ENCODE measurements around the gene CERS3. TPM values are rescaled to one million over a fixed set of nuclear protein-coding genes. Genes with fewer than 3 reads are reported as not detected.

Gene CERS3
- total RNA-seq, 1 donor from 2014 or later: 0.52 TPM

- Histone ChIP-seq H3K4me1 (ENCODE audit: control insufficient read depth in 3 of 3, insufficient read depth in 3 of 3, low read length in 3 of 3) (peaks cover 19 to 31% (median 28%) of the 10 kb centered on the region in 3 donors), H3K36me3 (ENCODE audit: control insufficient read depth in 3 of 3, insufficient read depth in 3 of 3, low read length in 3 of 3) (no peaks in the 10 kb centered on the region), H3K9ac (ENCODE audit: low read depth in 1 of 3, low read length in 3 of 3) (peak overlapping the region in 1 of 3 donors; percentile 41), H3K27ac (ENCODE audit: low read depth, low read length) (no peak overlapping the region), H3K9me3 (ENCODE audit: control insufficient read depth in 3 of 3, low read length in 3 of 3) (no peaks in the 10 kb centered on the region), H3K27me3 (ENCODE audit: control insufficient read depth in 3 of 3, insufficient read depth in 3 of 3, low read length in 3 of 3) (no peaks in the 10 kb centered on the region), H3K4me3 (ENCODE audit: low read length in 3 of 3) (peak overlapping the region in 1 of 3 donors; percentile 18)
These were observed 99.5 kb downstream of the CERS3 start for GRCh38 chr15:100429116-100429728.

DNA sequence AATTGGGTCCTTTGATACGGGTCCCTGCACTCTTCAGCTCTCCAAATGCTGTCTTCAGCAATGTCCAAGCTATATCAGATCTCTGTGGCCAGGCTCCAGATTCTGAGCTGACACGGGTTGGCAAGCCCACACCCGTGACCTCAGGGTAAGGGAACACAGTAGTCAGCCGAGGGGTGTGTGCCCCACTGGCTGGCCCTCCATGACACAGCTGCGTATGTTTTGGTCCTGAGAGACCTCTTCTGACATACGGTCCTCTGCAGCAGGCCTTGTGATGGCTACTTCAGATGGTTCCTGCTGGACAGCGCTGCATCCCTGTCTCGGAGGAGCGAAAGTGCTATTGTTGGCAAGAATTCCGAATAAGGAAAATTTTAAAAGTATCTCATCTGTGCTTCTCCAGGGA, 101.8 kb downstream of the CERS3 start:
- Histone ChIP-seq H3K4me3 (ENCODE audit: low read length in 3 of 3) (peak overlapping the region in 2 of 3 donors; percentile 14 to 32), H3K9me3 (ENCODE audit: control insufficient read depth in 3 of 3, low read length in 3 of 3) (no peaks in the 10 kb centered on the region), H3K9ac (ENCODE audit: low read depth in 1 of 3, low read length in 3 of 3) (no peak overlapping the region), H3K27ac (ENCODE audit: low read depth, low read length) (peak overlapping the region; percentile 20), H3K4me1 (ENCODE audit: control insufficient read depth in 3 of 3, insufficient read depth in 3 of 3, low read length in 3 of 3) (peaks cover 18 to 31% (median 19%) of the 10 kb centered on the region in 3 donors), H3K36me3 (ENCODE audit: control insufficient read depth in 3 of 3, insufficient read depth in 3 of 3, low read length in 3 of 3) (no peaks in the 10 kb centered on the region), H3K27me3 (ENCODE audit: control insufficient read depth in 3 of 3, insufficient read depth in 3 of 3, low read length in 3 of 3) (no peaks in the 10 kb centered on the region)

DNA sequence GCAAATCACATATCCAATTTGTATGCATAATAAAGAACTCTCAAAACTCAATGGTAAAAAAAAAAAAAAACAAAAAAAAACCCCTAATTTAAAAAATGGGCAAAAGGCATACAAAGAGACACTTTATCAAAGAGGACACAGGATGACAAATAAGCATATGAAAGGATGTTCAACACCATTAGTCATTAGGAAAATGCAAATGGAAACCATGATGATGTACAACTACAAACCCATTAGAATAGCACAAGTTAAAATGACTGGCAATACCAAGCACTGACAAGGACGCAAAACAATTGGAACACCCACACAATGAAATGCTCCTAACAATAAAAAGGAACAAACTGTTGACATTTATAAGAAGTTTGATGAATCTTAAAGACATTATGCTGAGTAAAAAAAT, 123.6 kb downstream of the CERS3 start:
- Histone ChIP-seq H3K4me1 (ENCODE audit: control insufficient read depth in 3 of 3, insufficient read depth in 3 of 3, low read length in 3 of 3) (no peaks in the 10 kb centered on the region), H3K4me3 (ENCODE audit: low read length in 3 of 3) (no peak overlapping the region), H3K36me3 (ENCODE audit: control insufficient read depth in 3 of 3, insufficient read depth in 3 of 3, low read length in 3 of 3) (no peaks in the 10 kb centered on the region), H3K9ac (ENCODE audit: low read depth in 1 of 3, low read length in 3 of 3) (no peak overlapping the region), H3K9me3 (ENCODE audit: control insufficient read depth in 3 of 3, low read length in 3 of 3) (no peaks in the 10 kb centered on the region), H3K27ac (ENCODE audit: low read depth, low read length) (no peak overlapping the region), H3K27me3 (ENCODE audit: control insufficient read depth in 3 of 3, insufficient read depth in 3 of 3, low read length in 3 of 3) (no peaks in the 10 kb centered on the region)

- H3K27me3 ChIP-seq (ENCODE audit: control insufficient read depth in 3 of 3, insufficient read depth in 3 of 3, low read length in 3 of 3): no peaks in the 10 kb centered on the region
- H3K9me3 ChIP-seq (ENCODE audit: control insufficient read depth in 3 of 3, low read length in 3 of 3): no peaks in the 10 kb centered on the region
- H3K4me3 ChIP-seq (ENCODE audit: low read length in 3 of 3): no peak overlapping the region
- H3K36me3 ChIP-seq (ENCODE audit: control insufficient read depth in 3 of 3, insufficient read depth in 3 of 3, low read length in 3 of 3): no peaks in the 10 kb centered on the region
- no peaks in the 10 kb centered on the region for H3K4me1 ChIP-seq (ENCODE audit: control insufficient read depth in 3 of 3, insufficient read depth in 3 of 3, low read length in 3 of 3)
- H3K9ac ChIP-seq (ENCODE audit: low read depth in 1 of 3, low read length in 3 of 3): no peak overlapping the region
- no peak overlapping the region for H3K27ac ChIP-seq (ENCODE audit: low read depth, low read length)
These were observed 127.8 kb downstream of the CERS3 start for GRCh38 chr15:100400996-100401395.

DNA sequence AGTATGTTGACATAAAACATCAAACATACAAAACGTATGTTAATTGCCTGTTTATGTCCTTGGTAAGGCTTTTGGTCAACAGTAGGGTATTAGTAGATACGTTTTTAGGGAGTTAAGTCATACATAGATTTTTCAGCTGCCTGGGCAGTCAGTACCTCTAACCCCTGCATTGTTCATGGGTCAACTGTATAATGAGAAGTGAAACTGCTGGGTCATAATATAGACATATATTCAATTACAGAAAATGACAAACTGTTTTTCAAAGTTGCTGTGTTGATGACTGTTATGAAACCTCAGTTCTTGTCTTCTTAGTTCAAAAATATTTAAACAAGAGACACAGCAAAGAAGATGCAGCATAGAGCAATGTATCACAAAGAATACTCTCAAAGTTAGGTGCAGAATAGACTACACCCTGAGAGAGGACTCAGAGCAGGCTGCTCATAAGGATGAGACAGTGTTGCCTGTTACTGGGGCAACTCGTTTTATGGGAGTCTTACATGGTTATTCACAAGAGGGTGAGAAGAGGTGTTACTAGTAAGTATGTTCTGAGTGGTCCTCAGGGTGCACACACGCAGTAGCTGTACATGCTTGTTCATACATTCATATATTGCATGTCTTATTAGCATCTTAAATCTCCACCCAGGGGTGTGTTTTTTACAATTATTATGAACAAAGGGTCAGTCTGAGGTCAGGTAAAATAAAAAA, 133.9 kb downstream of the CERS3 start:
- Histone ChIP-seq H3K9me3 (ENCODE audit: control insufficient read depth in 3 of 3, low read length in 3 of 3) (no peaks in the 10 kb centered on the region), H3K4me3 (ENCODE audit: low read length in 3 of 3) (no peak overlapping the region), H3K36me3 (ENCODE audit: control insufficient read depth in 3 of 3, insufficient read depth in 3 of 3, low read length in 3 of 3) (no peaks in the 10 kb centered on the region), H3K27me3 (ENCODE audit: control insufficient read depth in 3 of 3, insufficient read depth in 3 of 3, low read length in 3 of 3) (no peaks in the 10 kb centered on the region), H3K4me1 (ENCODE audit: control insufficient read depth in 3 of 3, insufficient read depth in 3 of 3, low read length in 3 of 3) (no peaks in the 10 kb centered on the region), H3K27ac (ENCODE audit: low read depth, low read length) (no peak overlapping the region), H3K9ac (ENCODE audit: low read depth in 1 of 3, low read length in 3 of 3) (no peak overlapping the region)

DNA sequence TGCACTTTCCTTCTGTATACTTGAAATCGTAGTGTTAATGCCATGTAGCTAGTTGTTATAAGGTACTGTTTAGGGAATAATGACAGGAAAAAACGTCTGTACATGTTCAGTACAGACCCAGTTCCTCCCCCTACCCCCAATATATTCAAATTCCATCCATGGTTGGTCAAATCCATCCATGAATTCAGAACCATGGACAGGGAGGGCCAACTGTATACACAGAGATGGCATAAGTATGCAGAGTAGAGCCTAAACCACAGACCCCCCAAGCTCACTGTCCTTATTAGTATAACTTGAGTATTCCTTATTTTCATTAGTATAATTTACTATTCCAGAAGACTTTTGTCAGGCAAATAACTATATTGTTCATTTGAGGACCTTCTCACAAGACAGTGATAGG, 135.7 kb downstream of the CERS3 start:
- Histone ChIP-seq H3K4me3 (ENCODE audit: low read length in 3 of 3) (no peak overlapping the region), H3K27ac (ENCODE audit: low read depth, low read length) (no peak overlapping the region), H3K4me1 (ENCODE audit: control insufficient read depth in 3 of 3, insufficient read depth in 3 of 3, low read length in 3 of 3) (no peaks in the 10 kb centered on the region), H3K27me3 (ENCODE audit: control insufficient read depth in 3 of 3, insufficient read depth in 3 of 3, low read length in 3 of 3) (no peaks in the 10 kb centered on the region), H3K36me3 (ENCODE audit: control insufficient read depth in 3 of 3, insufficient read depth in 3 of 3, low read length in 3 of 3) (no peaks in the 10 kb centered on the region), H3K9me3 (ENCODE audit: control insufficient read depth in 3 of 3, low read length in 3 of 3) (peaks cover 0 to under 1% (median 0%) of the 10 kb centered on the region in 3 donors), H3K9ac (ENCODE audit: low read depth in 1 of 3, low read length in 3 of 3) (no peak overlapping the region)

DNA sequence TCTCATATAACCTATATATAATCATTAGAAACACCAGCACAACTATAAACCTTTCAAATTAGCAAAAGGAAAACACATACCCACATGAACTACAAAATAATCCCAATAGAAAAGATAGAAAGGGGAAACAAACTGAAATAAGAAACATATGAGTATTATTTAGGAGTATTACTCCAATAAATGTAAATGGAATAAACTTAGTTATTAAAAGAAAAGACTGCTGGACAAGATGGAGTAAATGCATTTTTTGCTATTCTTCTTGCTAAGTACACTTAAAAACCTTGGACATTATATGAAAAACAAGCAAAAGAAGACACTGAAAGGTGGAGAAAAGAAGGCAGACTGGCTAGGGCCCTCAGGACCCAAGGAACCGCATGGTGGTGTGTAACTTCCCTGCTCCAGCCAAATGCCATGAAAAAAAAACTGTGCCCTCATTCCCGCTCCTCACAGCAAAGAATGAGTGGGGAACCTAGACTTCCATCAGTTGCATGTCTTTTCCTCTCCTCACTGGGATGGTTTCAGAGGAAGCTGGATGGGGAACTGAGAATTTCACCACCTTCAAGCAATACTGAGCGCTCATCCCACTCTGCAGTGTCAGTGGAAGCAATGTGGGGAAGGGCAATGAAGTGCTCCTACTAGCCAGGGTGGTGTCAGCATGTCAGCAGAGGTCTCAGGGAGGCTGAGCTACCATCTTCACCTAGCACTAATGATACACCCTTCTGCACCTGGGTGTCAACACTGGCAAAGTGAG, 143.3 kb downstream of the CERS3 start:
- peaks cover 0 to 12% (median 11%) of the 10 kb centered on the region in 3 donors for H3K9me3 ChIP-seq (ENCODE audit: control insufficient read depth in 3 of 3, low read length in 3 of 3)
- no peak overlapping the region for H3K27ac ChIP-seq (ENCODE audit: low read depth, low read length)

GRCh38 chr15:100384108-100384410, 144.7 kb downstream of the CERS3 start:
- Histone ChIP-seq H3K9ac (ENCODE audit: low read depth in 1 of 3, low read length in 3 of 3) (no peak overlapping the region), H3K27ac (ENCODE audit: low read depth, low read length) (no peak overlapping the region), H3K36me3 (ENCODE audit: control insufficient read depth in 3 of 3, insufficient read depth in 3 of 3, low read length in 3 of 3) (peaks cover 0 to 2% (median 0%) of the 10 kb centered on the region in 3 donors), H3K4me3 (ENCODE audit: low read length in 3 of 3) (no peak overlapping the region), H3K27me3 (ENCODE audit: control insufficient read depth in 3 of 3, insufficient read depth in 3 of 3, low read length in 3 of 3) (peaks cover 0 to 3% (median 0%) of the 10 kb centered on the region in 3 donors), H3K9me3 (ENCODE audit: control insufficient read depth in 3 of 3, low read length in 3 of 3) (peaks cover 1 to 12% (median 11%) of the 10 kb centered on the region in 3 donors), H3K4me1 (ENCODE audit: control insufficient read depth in 3 of 3, insufficient read depth in 3 of 3, low read length in 3 of 3) (no peaks in the 10 kb centered on the region)

More for the DNA sequence above, 143.3 kb downstream of the CERS3 start:
- peaks cover 0 to 2% (median 0%) of the 10 kb centered on the region in 3 donors for H3K36me3 ChIP-seq (ENCODE audit: control insufficient read depth in 3 of 3, insufficient read depth in 3 of 3, low read length in 3 of 3)
- H3K4me1 ChIP-seq (ENCODE audit: control insufficient read depth in 3 of 3, insufficient read depth in 3 of 3, low read length in 3 of 3): no peaks in the 10 kb centered on the region
- no peak overlapping the region for H3K9ac ChIP-seq (ENCODE audit: low read depth in 1 of 3, low read length in 3 of 3)
- peaks cover 0 to 3% (median 0%) of the 10 kb centered on the region in 3 donors for H3K27me3 ChIP-seq (ENCODE audit: control insufficient read depth in 3 of 3, insufficient read depth in 3 of 3, low read length in 3 of 3)
- H3K4me3 ChIP-seq (ENCODE audit: low read length in 3 of 3): no peak overlapping the region

- Histone ChIP-seq H3K9ac (ENCODE audit: low read depth in 1 of 3, low read length in 3 of 3) (no peak overlapping the region), H3K4me1 (ENCODE audit: control insufficient read depth in 3 of 3, insufficient read depth in 3 of 3, low read length in 3 of 3) (no peaks in the 10 kb centered on the region), H3K36me3 (ENCODE audit: control insufficient read depth in 3 of 3, insufficient read depth in 3 of 3, low read length in 3 of 3) (peaks cover 0 to 2% (median 0%) of the 10 kb centered on the region in 3 donors), H3K4me3 (ENCODE audit: low read length in 3 of 3) (no peak overlapping the region), H3K9me3 (ENCODE audit: control insufficient read depth in 3 of 3, low read length in 3 of 3) (peaks cover 4 to 12% (median 11%) of the 10 kb centered on the region in 3 donors), H3K27ac (ENCODE audit: low read depth, low read length) (no peak overlapping the region), H3K27me3 (ENCODE audit: control insufficient read depth in 3 of 3, insufficient read depth in 3 of 3, low read length in 3 of 3) (peaks cover 0 to 3% (median 0%) of the 10 kb centered on the region in 3 donors)
These were observed 145.2 kb downstream of the CERS3 start for GRCh38 chr15:100383302-100384107.

All from skeletal muscle tissue (tissue), 4 donors.